Rectal smooth muscle tissue (tissue), 1 donor: ENCODE measurements around the gene SERPINA9.
"Not testable (repeated sequence)": the region's sequence is repeated elsewhere in the genome, so short reads cannot be mapped to it uniquely, and the experiment has no call there.

ENCODE experiments used
- H3K27ac ChIP-seq: one replicate; pipeline ENCODE4 v1.7.0; 2013; ENCODE audit warnings: low read depth, low read length, inconsistent platforms
- H3K27me3 ChIP-seq: one replicate; pipeline ENCODE4 v1.7.0; 2013; ENCODE audit warnings: low read length; ENCODE audit not compliant: control insufficient read depth, insufficient read depth
- H3K36me3 ChIP-seq: one replicate; pipeline ENCODE4 v1.7.0; 2013; ENCODE audit warnings: low read length; ENCODE audit not compliant: control insufficient read depth, insufficient read depth
- H3K4me1 ChIP-seq: one replicate; pipeline ENCODE4 v1.7.0; 2013; ENCODE audit warnings: low read length; ENCODE audit not compliant: control insufficient read depth, insufficient read depth
- H3K4me3 ChIP-seq: one replicate; pipeline ENCODE4 v1.7.0; 2013; ENCODE audit warnings: low read length
- H3K9ac ChIP-seq: one replicate; pipeline ENCODE4 v1.7.0; 2013; ENCODE audit warnings: low read length

The SERPINA9 gene

GRCh38 chr14:94476023-94476422, at the start of gene SERPINA9:
SERPINA9 (minus strand) TSS chr14:94476197; CDS start chr14:94469840, 6,357 bp downstream.
- no peaks in the 10 kb centered on the region for H3K36me3 ChIP-seq
- no peaks in the 10 kb centered on the region for H3K27me3 ChIP-seq
- no peaks in the 10 kb centered on the region for H3K4me1 ChIP-seq
- H3K9ac ChIP-seq: no peak within 1 kb of the TSS
- H3K4me3 ChIP-seq: no peak within 1 kb of the TSS
- no peak within 1 kb of the TSS for H3K27ac ChIP-seq

GRCh38 chr14:94524093-94524492, 48.1 kb upstream of the SERPINA9 start:
- Histone ChIP-seq H3K36me3 (no peaks in the 10 kb centered on the region), H3K4me3 (no peak overlapping the region), H3K27me3 (no peaks in the 10 kb centered on the region), H3K9ac (no peak overlapping the region), H3K4me1 (no peaks in the 10 kb centered on the region), H3K27ac (no peak overlapping the region)

- no peaks in the 10 kb centered on the region for H3K4me1 ChIP-seq
- H3K9ac ChIP-seq: no peak overlapping the region
- H3K27ac ChIP-seq: no peak overlapping the region
- no peaks in the 10 kb centered on the region for H3K27me3 ChIP-seq
- no peak overlapping the region for H3K4me3 ChIP-seq
- no peaks in the 10 kb centered on the region for H3K36me3 ChIP-seq
These were observed 47.3 kb upstream of the SERPINA9 start for GRCh38 chr14:94523265-94523664.

GRCh38 chr14:94522115-94522724, 46.2 kb upstream of the SERPINA9 start:
- Histone ChIP-seq H3K4me1 (no peaks in the 10 kb centered on the region), H3K4me3 (no peak overlapping the region), H3K27ac (no peak overlapping the region), H3K9ac (no peak overlapping the region), H3K27me3 (no peaks in the 10 kb centered on the region), H3K36me3 (no peaks in the 10 kb centered on the region)

- H3K27ac ChIP-seq: no peak overlapping the region
- no peaks in the 10 kb centered on the region for H3K36me3 ChIP-seq
- no peaks in the 10 kb centered on the region for H3K4me1 ChIP-seq
- no peak overlapping the region for H3K9ac ChIP-seq
- H3K4me3 ChIP-seq: no peak overlapping the region
- H3K27me3 ChIP-seq: no peaks in the 10 kb centered on the region
These were observed 45.5 kb upstream of the SERPINA9 start for GRCh38 chr14:94521375-94522114.

- Histone ChIP-seq H3K27me3 (no peaks in the 10 kb centered on the region), H3K36me3 (no peaks in the 10 kb centered on the region), H3K9ac (no peak overlapping the region), H3K4me3 (no peak overlapping the region), H3K4me1 (no peaks in the 10 kb centered on the region), H3K27ac (no peak overlapping the region)
These were observed 41.8 kb upstream of the SERPINA9 start for GRCh38 chr14:94517641-94518257.

- no peak overlapping the region for H3K27ac ChIP-seq
These were observed 41.2 kb upstream of the SERPINA9 start for GRCh38 chr14:94517248-94517640.

GRCh38 chr14:94515856-94516255, 39.9 kb upstream of the SERPINA9 start:
- H3K27ac ChIP-seq: no peak overlapping the region
- H3K27me3 ChIP-seq: no peaks in the 10 kb centered on the region
- H3K36me3 ChIP-seq: no peaks in the 10 kb centered on the region
- no peak overlapping the region for H3K9ac ChIP-seq
- no peaks in the 10 kb centered on the region for H3K4me1 ChIP-seq
- no peak overlapping the region for H3K4me3 ChIP-seq

More at GRCh38 chr14:94517248-94517640, 41.2 kb upstream of the SERPINA9 start:
- Histone ChIP-seq H3K27me3 (no peaks in the 10 kb centered on the region), H3K4me3 (no peak overlapping the region), H3K9ac (no peak overlapping the region), H3K36me3 (no peaks in the 10 kb centered on the region), H3K4me1 (no peaks in the 10 kb centered on the region)

- Histone ChIP-seq H3K9ac (no peak overlapping the region), H3K27ac (no peak overlapping the region), H3K4me3 (no peak overlapping the region), H3K27me3 (no peaks in the 10 kb centered on the region), H3K36me3 (no peaks in the 10 kb centered on the region), H3K4me1 (no peaks in the 10 kb centered on the region)
These were observed 39.4 kb upstream of the SERPINA9 start for GRCh38 chr14:94515426-94515825.

GRCh38 chr14:94514351-94514750, 38.4 kb upstream of the SERPINA9 start:
- Histone ChIP-seq H3K36me3 (no peaks in the 10 kb centered on the region), H3K4me1 (no peaks in the 10 kb centered on the region), H3K27me3 (no peaks in the 10 kb centered on the region), H3K4me3 (no peak overlapping the region), H3K27ac (no peak overlapping the region), H3K9ac (no peak overlapping the region)

GRCh38 chr14:94510481-94510880, 34.5 kb upstream of the SERPINA9 start:
- not testable (repeated sequence) for H3K4me3 ChIP-seq, H3K9ac ChIP-seq, H3K27me3 ChIP-seq, H3K4me1 ChIP-seq, H3K36me3 ChIP-seq, H3K27ac ChIP-seq

- Histone ChIP-seq H3K4me3 (no peak within 1 kb of the TSS), H3K27ac (no peak within 1 kb of the TSS), H3K36me3 (peaks cover 2% of the 10 kb centered on the region), H3K4me1 (no peaks in the 10 kb centered on the region), H3K9ac (no peak within 1 kb of the TSS), H3K27me3 (no peaks in the 10 kb centered on the region)
These were observed 33.4 kb upstream of the SERPINA9 start, which contains the start of gene SERPINA12 for GRCh38 chr14:94509356-94509755. SERPINA12 (minus strand) TSS chr14:94509469; CDS start chr14:94498397, 11,072 bp downstream.
